ENCODE data around the gene MTMR2.
"Not testable (repeated sequence)": the region's sequence is repeated elsewhere in the genome, so short reads cannot be mapped to it uniquely, and the experiment has no call there.

The MTMR2 gene

DNA sequence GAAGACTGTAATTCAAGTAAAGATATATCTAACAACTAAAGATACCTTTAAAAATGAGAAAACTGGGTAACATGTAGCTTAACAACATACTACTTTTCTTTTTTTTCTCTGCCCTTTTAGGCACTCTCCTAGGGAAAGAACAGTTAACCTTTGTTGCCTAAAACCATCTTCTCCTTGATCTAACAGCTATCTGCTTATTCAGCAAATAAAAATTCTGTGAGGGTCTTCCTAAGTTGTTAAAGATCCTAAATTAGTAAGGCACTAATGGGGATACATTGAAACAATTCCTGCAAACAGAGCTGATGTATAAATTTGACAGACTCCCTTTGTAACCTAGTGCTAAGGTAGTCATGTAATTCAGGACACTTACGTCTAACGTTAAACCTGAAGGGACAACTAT, 39.1 kb downstream of the MTMR2 start:
- no peak for DNase-seq (ENCODE audit: low read depth, low spot score)

DNA sequence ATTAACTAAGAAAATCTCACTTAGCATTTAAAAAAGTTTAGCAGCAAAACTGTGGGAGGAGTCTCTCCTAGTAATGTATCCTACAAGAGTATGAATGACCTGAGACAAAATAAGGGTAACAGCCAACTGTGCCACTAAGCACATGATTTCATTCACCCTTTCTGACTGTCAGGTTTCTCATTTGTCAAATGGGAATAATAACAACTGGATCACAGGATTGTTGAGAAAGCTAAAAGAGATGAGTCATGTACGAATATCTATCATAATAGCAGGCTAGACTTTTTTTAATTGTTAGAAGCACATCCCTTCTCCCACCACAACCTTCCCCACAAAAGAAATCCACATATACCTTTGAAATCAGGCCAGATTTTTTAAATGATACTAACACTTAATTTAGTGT, 39.5 kb downstream of the MTMR2 start:
- DNase-seq (ENCODE audit: low read depth, low spot score) = no peak

DNA sequence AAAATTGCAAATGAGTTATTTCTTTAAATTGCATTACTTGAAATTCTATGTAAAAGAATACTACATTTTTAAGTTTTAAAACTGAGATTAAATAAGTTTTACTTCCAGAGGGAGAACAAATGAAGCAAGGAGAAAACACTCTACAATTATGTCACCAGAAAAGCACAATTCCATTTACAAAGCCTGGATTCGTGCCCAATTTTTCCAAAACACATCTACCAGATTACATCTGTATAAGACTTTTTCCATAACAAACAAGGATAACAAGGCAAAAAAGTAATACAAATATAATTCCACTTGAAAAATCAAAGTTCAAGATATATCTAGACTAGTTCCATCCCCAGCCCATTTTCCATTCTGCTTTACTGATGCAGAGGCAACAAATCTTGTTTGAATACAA, 40.5 kb downstream of the MTMR2 start:
- DNase-seq (ENCODE audit: low read depth, low spot score) = no peak

DNA sequence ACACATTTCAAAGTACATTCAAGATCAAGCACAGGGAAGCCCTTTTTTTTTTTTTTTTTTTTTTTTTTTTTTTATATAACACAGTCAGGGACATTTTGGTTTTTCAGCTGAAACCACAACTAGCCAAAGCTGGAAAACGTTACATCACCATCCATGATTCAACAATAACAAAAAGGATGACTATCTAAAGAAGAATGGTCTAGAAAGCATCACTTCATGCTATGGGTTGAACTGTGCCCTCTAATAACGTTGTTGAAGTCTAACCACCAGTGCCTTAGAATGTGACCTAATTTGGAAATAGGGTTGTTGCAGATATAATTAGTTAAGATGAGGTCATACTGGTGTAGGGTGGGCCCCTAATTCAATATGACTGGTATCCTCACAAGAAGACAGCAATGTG, 46.6 kb downstream of the MTMR2 start:
- peak; percentile 73 for DNase-seq (ENCODE audit: low read depth, low spot score)

DNA sequence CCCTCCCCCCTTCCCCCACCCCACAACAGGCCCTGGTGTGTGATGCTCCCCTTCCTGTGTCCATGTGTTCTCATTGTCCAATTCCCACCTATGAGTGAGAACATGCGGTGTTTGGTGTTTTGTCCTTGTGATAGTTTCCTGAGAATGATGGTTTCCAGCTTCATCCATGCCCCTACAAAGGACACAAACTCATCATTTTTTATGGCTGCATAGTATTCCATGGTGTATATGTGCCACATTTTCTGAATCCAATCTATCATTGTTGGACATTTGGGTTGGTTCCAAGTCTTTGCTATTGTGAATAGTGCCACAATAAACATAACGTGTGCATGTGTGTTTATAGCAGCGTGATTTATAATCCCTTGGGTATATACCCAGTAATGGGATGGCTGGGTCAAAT, 53.0 kb downstream of the MTMR2 start:
- DNase-seq (ENCODE audit: low read depth, low spot score) = not testable (repeated sequence)

DNA sequence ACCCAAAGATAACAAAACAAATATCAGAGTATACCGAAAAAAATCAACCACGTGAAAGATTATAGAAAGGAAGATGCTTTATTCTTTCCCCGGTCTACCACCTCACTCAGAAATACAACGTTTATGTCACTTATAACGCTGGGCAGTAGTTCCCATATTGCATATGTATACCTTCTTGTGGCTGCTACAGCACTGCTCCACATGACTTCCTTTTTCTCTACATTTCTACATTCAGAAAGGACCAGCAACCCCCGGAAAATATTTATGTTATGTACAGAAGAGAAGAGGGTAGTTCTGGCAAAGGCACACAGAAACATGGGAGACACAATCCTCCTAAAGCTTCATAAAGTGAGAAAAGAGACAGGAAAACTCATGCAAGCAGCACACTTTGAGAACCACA, 56.8 kb downstream of the MTMR2 start:
- DNase-seq (ENCODE audit: low read depth, low spot score) = no peak

DNA sequence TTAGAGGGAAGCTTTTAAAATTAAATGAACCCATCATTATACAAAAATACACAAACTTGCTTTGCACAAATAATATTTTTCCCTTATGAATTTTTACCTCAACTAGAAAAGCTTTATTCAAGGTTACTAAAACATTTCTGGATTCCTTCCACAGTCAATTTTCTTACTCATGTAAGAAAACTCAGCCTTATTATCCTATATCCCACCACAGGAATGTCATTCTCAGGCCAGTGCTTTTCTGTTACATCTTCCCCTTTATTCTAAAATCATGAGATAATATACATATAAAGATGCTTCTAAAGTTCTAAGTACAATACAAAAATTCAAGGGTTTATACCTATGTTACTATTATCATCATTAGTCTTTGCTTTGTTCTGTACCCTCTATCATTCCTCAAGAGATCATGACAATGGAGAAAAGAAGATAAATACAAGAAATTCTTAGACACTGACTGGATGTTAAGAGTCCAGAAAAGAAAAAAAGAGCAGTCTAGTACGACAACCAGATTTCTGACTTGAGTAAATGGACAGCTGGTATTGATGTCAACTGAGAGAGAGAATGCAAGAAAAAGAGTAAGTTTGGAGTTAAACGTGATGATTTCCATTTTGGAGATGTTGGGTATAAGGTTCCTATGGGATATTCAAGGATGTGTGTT, 60.3 kb downstream of the MTMR2 start:
- no peak for DNase-seq (ENCODE audit: low read depth, low spot score)

DNA sequence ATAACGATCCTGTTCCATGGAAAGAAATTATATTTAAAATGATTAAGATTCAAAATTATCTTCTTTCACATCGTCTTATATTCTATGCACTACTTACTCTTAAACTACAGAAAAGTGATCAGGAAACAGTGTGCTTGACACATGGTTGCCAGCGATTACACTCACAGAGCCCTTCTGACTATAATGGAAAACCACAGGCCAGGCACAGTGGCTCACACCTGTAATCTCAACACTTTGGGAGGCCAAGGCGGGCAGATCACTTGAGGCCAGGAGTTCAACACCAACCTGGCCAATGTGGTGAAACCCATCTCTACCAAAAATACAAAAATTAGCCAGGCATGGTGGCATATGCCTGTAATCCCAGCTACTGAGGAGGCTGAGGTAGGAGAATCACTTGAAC, 63.9 kb downstream of the MTMR2 start:
- not testable (repeated sequence) for DNase-seq (ENCODE audit: low read depth, low spot score)

DNA sequence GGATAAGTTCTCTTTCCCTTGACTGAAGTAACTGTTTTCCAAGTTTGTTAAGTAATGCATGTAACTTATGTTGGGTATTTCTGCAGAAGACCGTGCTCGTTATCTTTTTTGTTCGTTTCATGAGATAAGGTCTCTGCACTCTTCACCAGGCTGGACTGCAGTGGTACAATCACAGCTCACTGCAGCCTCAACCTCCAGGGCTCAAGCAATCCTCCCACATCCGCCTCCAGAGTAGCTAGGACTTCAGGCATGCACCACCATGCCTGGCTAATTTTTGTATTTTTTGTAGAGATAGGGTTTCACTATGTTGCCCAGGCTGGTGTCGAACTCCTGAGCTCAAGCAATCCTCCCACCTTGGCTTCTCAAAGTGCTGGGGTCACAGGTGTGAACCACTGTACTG, 69.5 kb downstream of the MTMR2 start:
- not testable (repeated sequence) for DNase-seq (ENCODE audit: low read depth, low spot score)

DNA sequence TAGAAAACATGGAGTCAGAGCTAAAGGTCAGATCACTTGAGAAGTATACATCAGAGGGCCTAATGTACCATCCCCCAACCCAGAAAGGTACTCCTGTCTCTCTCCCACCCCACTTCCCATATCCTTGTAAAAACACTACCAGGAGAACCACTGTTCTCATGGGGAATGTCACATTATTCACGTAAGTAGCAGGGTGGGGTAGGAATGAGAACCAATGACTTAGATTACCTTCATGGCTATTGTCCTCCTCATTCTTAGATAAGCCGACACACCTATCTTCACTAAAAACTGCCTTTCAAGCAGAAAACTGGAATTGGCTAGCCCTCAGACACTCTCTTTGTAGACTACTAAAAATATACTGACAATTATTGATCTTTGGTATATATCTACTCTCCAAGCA, 70.0 kb downstream of the MTMR2 start:
- no peak for DNase-seq (ENCODE audit: low read depth, low spot score)

DNA sequence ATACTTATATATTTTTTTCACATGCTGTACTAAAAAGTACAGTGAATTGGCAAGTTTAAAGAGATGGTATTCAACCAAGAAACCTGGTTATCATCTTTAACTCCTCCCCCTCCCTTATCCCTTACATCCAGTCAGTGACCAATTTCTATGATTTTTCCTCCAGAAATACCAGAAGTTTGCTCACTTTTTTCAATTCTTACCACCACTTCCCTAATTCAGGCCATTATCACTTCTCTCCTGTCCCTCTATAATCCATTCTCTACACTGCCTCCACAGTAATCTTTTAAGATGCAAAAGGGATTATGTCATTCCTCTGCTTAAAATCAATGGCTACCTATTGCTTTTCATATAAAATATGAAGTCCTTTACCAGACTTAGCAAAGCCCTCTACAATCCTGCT, 70.8 kb downstream of the MTMR2 start:
- DNase-seq (ENCODE audit: low read depth, low spot score) = no peak

DNA sequence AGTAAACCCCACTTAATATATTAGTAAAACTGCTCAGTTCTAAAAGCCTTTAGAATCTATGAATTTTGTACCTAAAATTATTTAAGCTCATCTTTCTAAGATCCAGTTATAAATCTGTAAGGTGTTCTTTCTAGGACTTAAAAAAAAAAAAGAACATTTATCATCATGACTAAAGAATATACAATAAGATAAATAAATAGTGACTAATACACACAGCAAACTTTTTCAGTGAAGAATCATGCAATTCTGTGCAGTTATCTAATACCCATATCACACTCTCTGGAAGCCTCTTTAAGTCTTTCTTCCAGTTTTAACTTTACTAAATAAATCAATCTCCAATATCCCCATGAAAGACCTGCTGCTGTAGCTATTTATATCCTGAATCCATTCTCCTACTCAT, 73.8 kb downstream of the MTMR2 start:
- DNase-seq (ENCODE audit: low read depth, low spot score) = no peak

DNA sequence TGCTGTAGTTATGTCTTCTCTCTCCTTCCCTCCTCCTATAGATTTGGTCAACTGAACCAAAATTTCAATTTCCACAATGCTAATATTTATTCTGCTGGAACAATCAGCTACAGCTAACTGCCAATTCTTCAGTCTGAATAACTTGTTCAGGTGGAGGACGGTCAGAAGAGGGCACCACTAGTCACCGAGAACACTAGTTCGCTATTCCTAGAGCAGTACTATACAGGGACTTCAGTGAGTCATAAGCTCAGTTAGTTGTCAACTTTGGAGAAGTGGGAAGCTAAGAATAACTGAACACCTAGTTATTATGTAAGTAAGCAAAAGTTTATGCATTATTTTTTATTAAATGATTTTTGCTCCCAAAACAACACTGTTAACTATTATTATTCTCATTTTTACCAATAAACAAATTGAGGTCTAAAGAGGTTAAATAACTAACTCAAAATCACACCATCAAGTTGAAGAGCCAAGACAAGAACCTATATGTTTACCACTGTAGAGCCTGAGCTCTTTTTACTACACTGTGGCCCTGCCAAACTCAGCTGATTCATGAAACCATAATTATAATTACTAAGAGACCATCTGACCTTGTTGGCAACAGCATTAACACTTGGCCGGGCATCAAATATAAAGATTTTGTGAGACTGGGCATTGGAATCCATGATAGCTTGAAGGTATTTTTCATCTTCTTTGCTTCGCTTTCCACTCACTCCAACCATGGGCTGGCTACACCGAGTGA, 74.7 kb downstream of the MTMR2 start:
- DNase-seq (ENCODE audit: low read depth, low spot score) = no peak

DNA sequence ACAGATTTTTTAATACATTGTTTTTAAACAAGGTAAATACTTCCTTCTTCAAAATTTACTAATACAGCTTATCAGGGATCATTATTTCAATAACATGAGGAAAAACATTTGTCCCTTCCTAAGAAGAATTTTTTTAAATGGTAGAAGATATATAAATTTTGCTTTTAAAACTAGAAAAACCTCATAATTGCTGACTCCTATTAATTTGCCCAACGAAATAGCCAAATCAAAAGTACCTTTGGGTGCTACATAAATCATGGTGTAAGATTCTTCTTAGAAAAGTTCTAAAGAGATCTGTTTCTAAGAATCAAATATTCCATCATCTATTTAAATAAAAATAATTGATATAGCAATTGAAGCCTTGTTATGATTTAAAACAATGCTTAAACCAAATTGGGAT, 78.7 kb downstream of the MTMR2 start:
- no peak for DNase-seq (ENCODE audit: low read depth, low spot score)

DNA sequence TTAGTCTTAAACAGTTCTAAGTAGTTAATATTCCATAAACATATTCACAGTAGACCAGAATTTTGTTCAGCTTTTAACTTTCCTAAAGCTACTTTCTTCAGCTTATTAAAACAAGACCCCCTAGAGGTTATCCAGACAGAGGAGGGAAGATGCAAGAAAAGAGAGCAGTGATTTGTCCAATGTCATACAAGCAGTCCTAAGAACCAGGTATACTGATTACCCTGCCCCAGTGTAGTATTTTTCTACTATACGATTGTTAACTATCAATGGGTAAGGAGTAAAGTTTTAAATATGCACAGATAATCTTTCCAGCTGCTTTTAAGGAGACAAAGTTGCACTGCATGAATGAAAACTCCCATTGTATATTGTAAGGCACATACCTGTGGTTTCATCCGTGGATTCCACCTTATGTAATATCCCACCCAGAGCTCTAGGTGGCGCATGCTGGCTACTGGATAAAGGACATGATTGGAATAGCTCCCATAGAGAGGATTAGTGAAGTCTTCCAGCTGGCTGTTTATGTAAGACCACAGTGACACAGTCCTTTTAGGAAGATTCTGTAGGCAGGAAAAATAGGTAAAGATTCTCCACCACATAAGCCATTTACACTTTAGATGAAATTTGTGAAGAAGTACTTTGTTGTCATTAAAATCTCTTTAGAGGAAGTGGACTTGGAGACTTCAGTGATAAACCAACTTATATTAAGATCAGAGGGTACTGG, 88.0 kb downstream of the MTMR2 start:
- peak; percentile 74 for DNase-seq (ENCODE audit: low read depth, low spot score)

DNA sequence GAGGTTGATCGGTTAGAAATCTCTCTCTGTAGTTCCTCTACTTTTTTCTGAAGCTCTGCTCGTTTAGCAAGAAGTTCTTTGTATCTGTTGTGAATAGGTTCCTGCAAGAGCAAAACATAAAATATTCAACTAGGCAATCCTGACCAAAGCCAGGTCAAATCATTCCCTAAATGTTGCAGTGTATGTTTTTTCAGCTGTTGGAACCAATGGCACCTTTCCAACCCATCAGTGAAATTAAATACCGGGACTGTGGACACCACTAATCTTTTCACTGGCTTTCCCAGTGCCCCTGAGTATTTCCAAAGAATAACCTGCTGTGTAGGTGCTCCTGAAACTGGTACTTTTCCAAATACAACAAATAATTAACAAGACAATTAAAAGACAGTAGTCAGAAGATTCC, 88.6 kb downstream of the MTMR2 start:
- no peak for DNase-seq (ENCODE audit: low read depth, low spot score)

DNA sequence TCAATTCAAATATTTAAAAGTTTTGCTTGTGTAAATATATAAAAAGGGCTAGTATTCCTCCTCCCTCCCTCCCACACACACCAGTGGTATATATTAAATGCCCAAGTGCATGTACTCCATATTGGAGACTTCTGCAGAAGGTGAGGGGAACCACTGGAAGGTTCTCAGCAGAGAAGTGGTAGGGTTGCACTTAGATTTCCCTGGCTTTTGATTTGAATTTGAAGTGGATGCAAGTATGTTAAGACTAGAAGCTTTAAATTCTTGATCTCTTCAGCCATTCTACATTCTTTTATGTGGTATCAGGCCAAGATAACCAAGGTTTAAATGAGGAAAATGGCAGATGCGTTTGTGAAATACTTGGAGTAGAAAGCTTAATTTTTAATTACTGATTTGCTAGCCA, 90.5 kb downstream of the MTMR2 start:
- no peak for DNase-seq (ENCODE audit: low read depth, low spot score)

DNA sequence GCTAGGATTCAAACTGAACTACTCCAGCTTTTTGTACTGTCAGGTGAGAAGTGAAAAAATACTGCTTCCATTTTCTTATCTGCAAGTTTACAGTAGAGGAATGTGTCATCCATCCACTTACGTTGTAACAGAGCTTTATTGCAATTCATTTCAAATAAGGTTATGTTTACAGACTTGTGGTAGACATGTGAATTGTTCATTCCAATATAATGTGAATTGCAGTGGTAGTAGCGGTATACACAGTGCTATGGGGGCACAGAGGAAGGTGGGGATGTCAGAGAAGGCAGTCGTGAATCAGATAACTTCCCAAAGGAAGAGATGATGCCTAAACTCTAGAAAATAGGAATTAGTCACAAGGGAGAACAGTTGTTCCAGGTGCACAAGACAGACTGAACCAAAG, 91.1 kb downstream of the MTMR2 start:
- no peak for DNase-seq (ENCODE audit: low read depth, low spot score)

DNA sequence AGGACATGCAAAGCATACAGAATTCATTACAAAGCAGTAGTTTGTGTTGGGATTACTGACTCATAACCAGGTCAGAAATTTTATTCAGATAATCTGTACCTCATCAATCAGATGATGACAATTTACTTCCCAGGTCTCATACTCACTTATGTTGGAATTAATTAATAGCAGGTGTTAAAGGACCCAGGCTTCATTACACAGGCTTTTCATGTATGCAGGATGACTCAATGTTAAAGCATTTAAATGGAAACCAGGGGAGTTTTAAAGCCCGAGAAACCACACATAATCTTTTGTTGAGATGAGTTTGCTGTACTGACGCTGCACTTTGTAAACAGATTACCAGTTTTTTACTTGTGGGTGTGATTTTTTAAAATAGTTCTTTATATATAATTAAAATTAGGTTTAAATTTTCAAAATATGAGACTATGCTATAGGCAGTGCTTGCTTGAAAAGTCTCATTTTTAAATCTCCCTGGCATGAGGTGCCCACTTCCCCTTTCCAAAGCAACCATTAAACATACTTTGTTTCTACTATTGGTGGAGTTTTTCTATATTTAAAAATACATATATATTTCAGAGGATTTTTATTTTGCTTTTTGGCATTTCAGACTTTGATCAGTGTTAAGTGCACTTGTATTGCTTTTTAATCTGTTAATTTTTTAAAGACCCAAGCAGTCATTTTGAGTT, 92.6 kb downstream of the MTMR2 start:
- no peak for DNase-seq (ENCODE audit: low read depth, low spot score)

DNA sequence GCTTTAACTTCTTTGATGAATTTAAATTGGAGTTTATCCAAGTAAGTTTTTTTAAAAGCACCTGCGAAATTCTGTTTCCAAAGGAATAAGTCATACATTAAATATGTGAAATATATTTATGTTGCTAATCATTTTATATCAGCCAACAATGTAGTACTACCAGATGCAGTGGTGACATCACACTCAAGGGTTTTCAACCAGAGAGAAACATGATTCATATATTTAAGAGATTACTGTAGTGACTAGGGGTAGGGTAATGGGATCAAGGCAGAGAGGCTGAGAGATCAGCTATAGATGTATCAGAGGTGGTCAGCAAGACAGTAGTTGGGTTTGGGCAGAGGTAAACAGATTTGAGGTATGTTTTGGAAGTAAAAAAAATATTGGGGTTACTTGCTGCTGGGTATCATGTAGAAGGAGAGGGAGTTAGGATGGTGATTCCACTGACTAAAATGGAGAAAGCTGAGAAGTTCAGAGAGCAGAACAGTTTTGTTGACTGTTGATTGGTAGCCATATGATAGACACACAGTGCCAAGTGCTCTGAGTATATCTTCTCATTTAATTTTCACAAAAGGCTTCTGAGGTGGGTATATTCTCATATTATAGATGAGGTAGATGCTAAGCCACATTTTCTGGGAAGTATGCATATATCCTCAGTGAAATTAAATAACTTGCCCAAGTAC, 94.2 kb downstream of the MTMR2 start:
- DNase-seq (ENCODE audit: low read depth, low spot score) = no peak

DNA sequence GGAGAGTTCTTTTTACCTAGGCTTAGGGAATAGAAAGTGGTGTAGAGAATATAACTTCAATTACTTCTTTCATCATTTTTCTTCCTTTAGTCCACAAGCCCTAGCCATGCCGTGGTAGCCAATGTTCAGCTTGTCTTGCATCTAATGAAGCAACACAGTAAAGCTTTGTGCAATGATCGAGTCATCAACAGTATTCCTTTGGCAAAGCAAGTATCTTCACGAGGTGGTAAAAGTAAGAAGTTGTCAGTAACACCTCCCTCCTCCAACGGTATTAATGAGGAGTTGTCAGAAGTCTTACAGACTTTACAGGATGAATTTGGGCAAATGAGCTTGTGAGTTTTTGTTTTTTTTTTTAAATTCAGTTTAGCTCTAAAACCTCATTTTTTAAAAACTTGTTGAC, 96.2 kb downstream of the MTMR2 start:
- no peak for DNase-seq (ENCODE audit: low read depth, low spot score)

DNA sequence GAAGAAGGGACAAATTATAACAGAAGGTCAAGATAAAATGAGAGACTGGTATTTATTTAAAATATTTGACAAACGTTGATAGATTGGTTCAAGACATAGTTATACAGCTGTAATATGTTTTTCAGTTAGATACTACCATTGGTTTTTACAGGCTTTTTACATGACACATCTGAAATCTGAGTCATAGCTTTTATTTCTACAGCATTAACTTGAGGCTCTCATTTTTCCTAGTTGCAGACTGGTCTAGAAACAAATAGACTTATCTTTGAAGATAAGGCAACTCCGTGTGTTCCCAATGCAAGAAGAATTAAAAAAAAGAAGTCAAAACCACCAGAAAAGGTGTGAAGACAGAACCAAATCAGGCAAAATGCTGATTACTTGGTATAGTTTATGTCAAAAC, 102.3 kb downstream of the MTMR2 start:
- DNase-seq (ENCODE audit: low read depth, low spot score) = no peak

Data from smooth muscle cell of the brain vasculature (primary cell).